Naive thymus-derived CD8-positive, alpha-beta T cell (primary cell): ENCODE results near the gene PPP4R3C. TPM values are rescaled to one million over a fixed set of nuclear protein-coding genes. Genes with fewer than 3 reads are reported as not detected.
"Not testable (repeated sequence)": the region's sequence is repeated elsewhere in the genome, so short reads cannot be mapped to it uniquely, and the experiment has no call there.

Source experiments
- ATAC-seq, 2 donors: fragments of 150-1000 bp; cut with Tn5 transposase in 1 of 2; sonication (Bioruptor Pico), chemical (Tn5 transposase) in 1 of 2; 1 replicate in 1 of 2; 2 replicates in 1 of 2; pipeline ENCODE4 v1.10.0; 2021; ENCODE audit warnings: mild to moderate bottlenecking in 2 of 2, moderate library complexity in 2 of 2
- POLR2A ChIA-PET: fragments of 350-600 bp; sonication (Branson Sonifier 250); formaldehyde crosslinking; loops from one replicate; lab custom pipeline; 2021; ENCODE audit warnings: antibody characterized with exemption; lab: Charles Lee
- DNase-seq, 10 donors: peaks; one replicate each; pipeline versions ENCODE4 v3.0.0 to v3.0.0-alpha.2; 2020 to 2022
- H3K27ac Mint-ChIP-seq, 10 donors: one replicate each; pipeline ENCODE4 v1.8.0; 2020 to 2022; ENCODE audit warnings: mild to moderate bottlenecking in 10 of 10, mixed read lengths in 10 of 10, moderate library complexity in 4 of 10, inconsistent platforms in 1 of 10
- H3K27me3 Mint-ChIP-seq, 5 donors: one replicate each; pipeline ENCODE4 v1.8.0; 2021 to 2022; ENCODE audit warnings: mixed read lengths in 5 of 5
- H3K36me3 Mint-ChIP-seq, 3 donors: one replicate each; pipeline ENCODE4 v1.8.0; 2020 to 2022; ENCODE audit warnings: mixed read lengths in 3 of 3, mild to moderate bottlenecking in 2 of 3, inconsistent platforms in 1 of 3
- H3K4me1 Mint-ChIP-seq, 4 donors: one replicate each; pipeline ENCODE4 v1.8.0; 2021 to 2022; ENCODE audit warnings: mixed read lengths in 4 of 4
- H3K4me3 Mint-ChIP-seq, 10 donors: one replicate each; pipeline ENCODE4 v1.8.0; 2020 to 2022; ENCODE audit warnings: mild to moderate bottlenecking in 10 of 10, mixed read lengths in 10 of 10, moderate library complexity in 6 of 10, inconsistent platforms in 1 of 10
- H3K9me3 Mint-ChIP-seq, 9 donors: one replicate each; pipeline ENCODE4 v1.8.0; 2020 to 2022; ENCODE audit warnings: mixed read lengths in 9 of 9, mild to moderate bottlenecking in 3 of 9, inconsistent platforms in 1 of 9, moderate library complexity in 1 of 9
- polyA plus RNA-seq, 3 donors: library from polyadenylated mRNA; unstranded; fragments of 300-500 nt; fragmentation: Illumina TruSeq; gene quantifications; one replicate each; pipeline ENCODE4 v1.2.3, GENCODE V29; 2021
- total RNA-seq, 8 experiments: library from RNA in 2 of 8; stranded (reverse) in 2 of 8; gene quantifications; one replicate each; pipeline ENCODE4 v1.2.3 and lab custom pipeline; 2021 to 2026

PPP4R3C gene
- total RNA-seq (not detected), polyA plus RNA-seq (not detected), total RNA-seq (lab: John Stamatoyannopoulos, UW) (0 reads per million in 6 experiments)

DNA sequence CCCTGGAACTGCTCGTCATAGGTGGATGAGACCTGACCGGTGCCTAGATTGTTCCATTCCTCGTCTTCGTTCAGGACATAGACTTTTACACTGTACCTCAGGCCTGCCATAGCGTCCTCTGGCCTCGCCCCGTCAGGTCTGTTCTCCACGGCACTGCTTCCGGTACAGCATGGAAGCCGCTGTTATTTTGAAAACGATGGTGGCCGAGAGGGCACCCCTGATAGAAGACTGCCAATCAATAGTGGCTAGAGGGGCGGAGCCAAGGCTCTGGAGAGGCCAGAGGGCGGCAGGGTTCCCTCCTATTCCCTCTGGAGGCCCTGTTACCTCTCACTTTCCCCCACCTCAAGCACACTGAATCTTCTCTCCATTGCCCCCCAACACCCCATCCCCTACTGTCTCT lies at the start of gene PPP4R3C:
Gene PPP4R3C, minus strand, starts transcription at position 155 of the 400 bp plus-strand sequence. Its CDS starts 45 bp downstream, at position 110.
- Mint-ChIP-seq H3K4me1 (no peaks in the 10 kb centered on the region), H3K27ac (no peak within 1 kb of the TSS), H3K4me3 (no peak within 1 kb of the TSS), H3K36me3 (peaks cover 0 to 7% (median 0%) of the 10 kb centered on the region in 3 donors), H3K9me3 (peaks cover 0 to 16% (median 7%) of the 10 kb centered on the region in 9 donors), H3K27me3 (no peaks in the 10 kb centered on the region)
- ATAC-seq, result no peak
- no peak for DNase-seq
- POLR2A ChIA-PET, result no interaction called here

DNA sequence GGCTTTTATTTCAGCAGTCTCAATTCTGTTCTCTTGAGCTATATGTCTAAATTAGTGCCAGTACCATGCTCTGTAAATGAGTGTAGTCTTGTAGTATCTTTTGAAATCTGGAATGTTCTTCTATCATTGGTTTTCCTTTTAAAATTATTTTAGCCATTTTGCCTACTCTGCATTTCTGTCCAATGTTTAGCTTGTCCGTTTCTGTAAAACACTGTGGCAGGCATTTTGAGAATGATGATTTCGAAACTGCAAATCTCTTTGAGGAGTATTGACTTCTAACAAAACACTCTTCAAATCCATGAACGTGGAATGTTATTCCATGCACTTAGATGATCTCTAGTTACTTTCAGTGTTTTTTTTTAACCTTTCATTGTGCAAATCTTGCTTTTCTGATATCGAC lies 28.3 kb upstream of the PPP4R3C start:
- no peak for DNase-seq
- ATAC-seq, result no peak
- H3K9me3 Mint-ChIP-seq, result peaks cover 0 to 28% (median 2%) of the 10 kb centered on the region in 9 donors
- no peak overlapping the region for H3K27ac Mint-ChIP-seq
- H3K36me3 Mint-ChIP-seq, result no peaks in the 10 kb centered on the region
- H3K27me3 Mint-ChIP-seq, result no peaks in the 10 kb centered on the region
- H3K4me1 Mint-ChIP-seq, result no peaks in the 10 kb centered on the region
- POLR2A ChIA-PET, result no interaction called here
- H3K4me3 Mint-ChIP-seq, result no peak overlapping the region

DNA sequence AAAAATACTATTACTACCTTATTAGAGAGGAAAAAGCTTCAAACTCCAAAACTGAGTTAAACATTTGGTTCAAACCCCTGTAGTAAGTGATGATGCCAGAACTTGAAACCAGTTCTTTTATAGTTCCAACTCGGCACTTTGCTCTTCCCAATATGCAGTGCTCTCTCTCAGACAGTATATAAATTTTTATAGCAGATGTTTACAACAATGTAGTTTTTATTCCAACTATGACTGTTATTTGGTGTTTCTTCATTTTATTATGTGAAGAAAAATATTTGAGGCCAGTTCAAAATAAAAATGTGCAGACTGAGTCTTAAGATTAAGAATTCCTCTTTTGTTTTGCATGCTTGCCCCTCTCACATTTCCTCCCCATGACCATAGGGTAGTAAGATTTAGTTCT lies 2.9 kb upstream of the PPP4R3C start:
- DNase-seq, result no peak
- ATAC-seq, result no peak
- POLR2A ChIA-PET, result no interaction called here
- Mint-ChIP-seq H3K27ac (no peak overlapping the region), H3K36me3 (peaks cover 0 to 3% (median 0%) of the 10 kb centered on the region in 3 donors), H3K9me3 (peaks cover 0 to 7% (median 4%) of the 10 kb centered on the region in 9 donors), H3K4me1 (no peaks in the 10 kb centered on the region), H3K4me3 (no peak overlapping the region), H3K27me3 (no peaks in the 10 kb centered on the region)

DNA sequence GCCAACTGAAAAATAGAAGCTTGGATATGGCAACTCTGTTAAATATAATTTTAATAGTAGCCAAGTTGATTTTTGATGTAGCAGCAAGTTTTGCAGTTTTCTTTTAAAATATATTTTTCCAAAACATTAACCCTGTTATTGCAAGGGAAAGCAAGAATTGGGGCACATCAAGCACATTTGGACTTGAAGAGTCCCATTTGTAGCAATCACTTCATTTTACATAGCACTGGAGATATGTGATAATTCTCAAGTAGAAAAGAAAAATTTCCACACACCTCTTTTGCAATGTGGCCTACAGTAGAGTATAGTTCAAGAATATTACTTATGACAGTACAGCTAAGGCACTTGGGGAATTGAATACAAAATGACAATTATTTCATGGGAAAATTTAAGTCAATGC lies 1.9 kb upstream of the PPP4R3C start:
- H3K27me3 Mint-ChIP-seq, result no peaks in the 10 kb centered on the region
- peaks cover 0 to 7% (median 0%) of the 10 kb centered on the region in 3 donors for H3K36me3 Mint-ChIP-seq
- H3K4me3 Mint-ChIP-seq, result no peak overlapping the region
- DNase-seq, result no peak
- no peaks in the 10 kb centered on the region for H3K4me1 Mint-ChIP-seq
- H3K27ac Mint-ChIP-seq, result no peak overlapping the region
- POLR2A ChIA-PET, result no interaction called here
- H3K9me3 Mint-ChIP-seq, result peaks cover 0 to 13% (median 7%) of the 10 kb centered on the region in 9 donors
- no peak for ATAC-seq

DNA sequence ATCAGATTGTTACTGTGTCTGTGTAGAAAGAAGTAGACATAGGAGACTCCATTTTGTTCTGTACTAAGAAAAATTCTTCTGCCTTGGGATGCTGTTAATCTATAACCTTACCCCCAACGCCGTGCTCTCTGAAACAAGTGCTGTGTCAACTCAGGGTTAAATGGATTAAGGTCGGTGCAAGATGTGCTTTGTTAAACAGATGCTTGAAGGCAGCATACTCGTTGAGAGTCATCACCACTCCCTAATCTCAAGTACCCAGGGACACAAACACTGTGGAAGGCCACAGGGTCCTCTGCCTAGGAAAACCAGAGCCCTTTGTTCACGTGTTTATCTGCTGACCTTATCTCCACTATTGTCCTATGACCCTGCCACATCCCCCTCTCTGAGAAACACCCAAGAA lies 4.0 kb downstream of the PPP4R3C start:
- DNase-seq, H3K4me1 Mint-ChIP-seq, ATAC-seq, H3K27me3 Mint-ChIP-seq, H3K27ac Mint-ChIP-seq, H3K4me3 Mint-ChIP-seq, H3K36me3 Mint-ChIP-seq, POLR2A ChIA-PET: not testable (repeated sequence)
- peaks cover 0 to 18% (median 0%) of the 10 kb centered on the region in 9 donors for H3K9me3 Mint-ChIP-seq

DNA sequence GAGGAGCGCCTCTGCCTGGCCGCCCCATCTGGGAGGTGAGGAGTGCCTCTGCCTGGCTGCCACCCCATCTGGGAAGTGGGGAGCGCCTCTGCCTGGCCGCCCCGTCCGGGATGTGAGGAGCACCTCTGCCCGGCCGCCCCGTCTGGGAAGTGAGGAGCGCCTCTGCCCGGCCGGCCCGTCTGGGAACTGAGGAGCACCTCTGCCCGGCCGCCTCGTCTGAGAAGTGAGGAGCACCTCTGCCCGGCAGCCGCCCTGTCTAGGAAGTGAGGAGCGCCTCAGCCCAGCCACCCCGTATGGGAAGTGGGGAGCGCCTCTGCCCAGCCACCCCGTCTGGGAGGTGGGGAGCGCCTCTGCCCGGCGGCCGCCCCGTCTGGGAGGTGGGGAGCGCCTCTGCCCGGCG lies 4.6 kb downstream of the PPP4R3C start:
- H3K27me3 Mint-ChIP-seq, H3K4me3 Mint-ChIP-seq, H3K27ac Mint-ChIP-seq, POLR2A ChIA-PET, ATAC-seq, H3K36me3 Mint-ChIP-seq, H3K4me1 Mint-ChIP-seq, DNase-seq: not testable (repeated sequence)
- H3K9me3 Mint-ChIP-seq, result peaks cover 0 to 23% (median 0%) of the 10 kb centered on the region in 9 donors

DNA sequence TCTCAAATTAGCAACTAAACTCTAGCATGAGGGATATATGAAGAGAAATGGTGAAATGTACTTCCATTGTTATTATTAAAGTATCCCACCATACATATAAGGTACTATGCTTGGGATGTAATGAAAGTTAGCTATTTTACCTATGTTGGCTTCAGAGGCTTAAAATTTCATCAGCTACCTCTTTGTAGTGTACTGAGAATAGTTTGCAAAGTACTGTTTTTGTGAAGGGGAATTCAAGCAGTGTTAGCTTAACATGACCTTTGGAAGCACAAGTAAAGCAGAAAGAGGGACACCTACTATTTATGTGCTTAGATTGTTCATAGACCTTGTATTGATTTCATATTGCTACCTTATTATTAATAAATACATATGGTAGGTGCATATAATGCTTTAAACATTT lies 11.8 kb downstream of the PPP4R3C start:
- Mint-ChIP-seq H3K27ac (no peak overlapping the region), H3K27me3 (no peaks in the 10 kb centered on the region), H3K36me3 (no peaks in the 10 kb centered on the region), H3K4me1 (no peaks in the 10 kb centered on the region), H3K9me3 (peaks cover 0 to 14% (median 3%) of the 10 kb centered on the region in 9 donors), H3K4me3 (no peak overlapping the region)
- no peak for ATAC-seq
- no peak for DNase-seq
- POLR2A ChIA-PET, result no interaction called here

DNA sequence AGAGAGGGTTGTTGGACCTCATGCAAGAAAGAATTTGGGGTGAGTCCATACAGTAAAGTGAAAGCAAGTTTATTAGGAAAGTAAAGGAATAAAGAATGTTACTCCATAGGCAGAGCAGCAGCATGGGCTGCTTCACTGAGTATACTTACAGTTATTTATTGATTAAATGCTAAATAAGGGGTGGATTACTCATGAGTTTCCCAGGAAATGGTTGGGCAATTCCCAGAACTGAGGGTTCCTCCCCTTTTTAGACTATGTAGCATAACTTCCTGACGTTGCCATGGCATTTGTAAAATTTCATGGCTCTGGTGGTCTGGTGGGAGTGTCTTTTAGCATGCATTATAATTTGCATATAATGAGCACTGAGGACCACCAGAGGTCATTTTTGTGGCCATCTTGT lies 16.7 kb downstream of the PPP4R3C start:
- no peak overlapping the region for H3K27ac Mint-ChIP-seq
- POLR2A ChIA-PET, result no interaction called here
- no peaks in the 10 kb centered on the region for H3K36me3 Mint-ChIP-seq
- ATAC-seq (no peak), DNase-seq (no peak)
- no peaks in the 10 kb centered on the region for H3K27me3 Mint-ChIP-seq
- no peak overlapping the region for H3K4me3 Mint-ChIP-seq
- peaks cover 0 to 16% (median 0%) of the 10 kb centered on the region in 9 donors for H3K9me3 Mint-ChIP-seq
- H3K4me1 Mint-ChIP-seq, result no peaks in the 10 kb centered on the region

DNA sequence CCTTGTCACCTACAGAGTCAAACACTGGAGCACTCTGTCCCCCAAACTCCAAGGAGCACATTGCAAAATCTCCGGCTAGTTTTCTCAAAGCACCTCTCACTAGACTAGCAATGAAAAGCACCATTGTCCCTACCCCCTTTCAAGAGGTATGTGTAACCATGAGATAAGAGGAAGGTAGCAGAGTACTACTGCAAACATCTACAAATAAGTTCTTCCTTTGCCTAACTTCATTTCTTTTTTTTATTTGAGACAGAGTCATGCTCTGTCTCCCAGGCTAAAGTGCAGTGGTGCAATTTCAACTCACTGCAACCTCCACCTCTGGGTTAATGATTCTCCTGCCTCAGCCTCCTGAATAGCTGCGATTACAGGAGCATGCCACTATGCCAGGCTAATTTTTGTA lies 17.7 kb downstream of the PPP4R3C start:
- Mint-ChIP-seq H3K4me3 (no peak overlapping the region), H3K4me1 (no peaks in the 10 kb centered on the region), H3K27me3 (no peaks in the 10 kb centered on the region), H3K36me3 (no peaks in the 10 kb centered on the region), H3K9me3 (peaks cover 0 to 16% (median 0%) of the 10 kb centered on the region in 9 donors), H3K27ac (no peak overlapping the region)
- ATAC-seq, result no peak
- no peak for DNase-seq
- POLR2A ChIA-PET, result no interaction called here

DNA sequence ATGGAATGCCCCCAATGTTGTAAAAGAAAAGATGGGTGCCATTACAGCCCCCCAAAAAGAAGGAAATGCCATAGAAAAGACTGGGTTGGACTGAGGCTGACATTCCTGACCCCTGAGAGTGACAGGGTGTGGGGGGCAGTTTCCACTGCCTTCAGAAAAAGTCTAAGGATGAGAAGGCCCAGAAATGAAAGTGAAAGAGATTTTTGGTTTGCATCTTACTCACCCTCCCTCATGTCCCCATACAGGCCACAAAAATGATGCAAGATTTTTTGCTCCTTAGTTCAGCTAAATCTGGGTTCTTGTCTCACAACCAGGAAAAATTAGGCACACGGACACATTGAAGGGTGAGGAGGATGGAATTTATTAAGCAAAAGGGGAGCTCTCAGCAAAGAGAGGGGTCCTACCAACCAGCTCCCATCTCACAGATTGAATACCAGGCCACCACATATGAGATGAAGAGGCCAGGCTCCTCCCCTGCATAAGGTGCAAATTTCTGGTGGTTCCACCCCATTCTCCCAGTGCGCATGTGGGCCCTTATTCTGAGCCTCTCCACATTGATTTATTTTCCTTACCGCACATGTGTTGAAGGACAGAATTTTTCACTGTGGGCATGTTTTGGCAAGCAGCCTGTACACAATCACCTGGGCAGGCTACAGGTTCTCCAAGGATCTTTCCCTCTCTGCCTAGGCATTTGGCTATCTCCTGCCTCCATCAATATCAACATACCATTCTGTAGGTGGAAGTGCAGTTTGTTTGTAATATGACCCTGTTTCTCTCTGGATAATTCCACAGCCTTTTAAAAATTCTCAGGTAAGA lies 18.8 kb downstream of the PPP4R3C start:
- Mint-ChIP-seq H3K36me3 (no peaks in the 10 kb centered on the region), H3K4me3 (no peak overlapping the region), H3K27me3 (no peaks in the 10 kb centered on the region), H3K4me1 (no peaks in the 10 kb centered on the region), H3K9me3 (peaks cover 0 to 16% (median 0%) of the 10 kb centered on the region in 9 donors), H3K27ac (no peak overlapping the region)
- POLR2A ChIA-PET, result no interaction called here
- ATAC-seq (no peak), DNase-seq (no peak)

DNA sequence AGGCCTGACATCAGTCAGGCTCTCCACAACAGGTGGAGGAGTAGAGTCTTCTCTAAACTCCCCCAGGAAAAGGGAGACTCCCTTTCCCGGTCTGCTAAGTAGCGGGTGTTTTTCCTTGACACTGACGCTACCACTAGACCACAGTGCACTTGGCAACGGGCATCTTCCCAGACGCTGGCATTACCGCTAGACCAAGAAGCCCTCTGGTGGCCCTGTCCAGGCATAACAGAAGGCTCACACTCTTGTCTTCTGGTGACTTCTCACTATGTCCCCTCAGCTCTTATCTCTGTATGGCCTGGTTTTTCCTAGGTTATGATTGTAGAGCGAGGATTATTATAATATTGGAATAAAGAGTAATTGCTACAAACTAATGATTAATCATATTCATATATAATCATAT lies 20.7 kb downstream of the PPP4R3C start:
- POLR2A ChIA-PET, result not testable (repeated sequence)

DNA sequence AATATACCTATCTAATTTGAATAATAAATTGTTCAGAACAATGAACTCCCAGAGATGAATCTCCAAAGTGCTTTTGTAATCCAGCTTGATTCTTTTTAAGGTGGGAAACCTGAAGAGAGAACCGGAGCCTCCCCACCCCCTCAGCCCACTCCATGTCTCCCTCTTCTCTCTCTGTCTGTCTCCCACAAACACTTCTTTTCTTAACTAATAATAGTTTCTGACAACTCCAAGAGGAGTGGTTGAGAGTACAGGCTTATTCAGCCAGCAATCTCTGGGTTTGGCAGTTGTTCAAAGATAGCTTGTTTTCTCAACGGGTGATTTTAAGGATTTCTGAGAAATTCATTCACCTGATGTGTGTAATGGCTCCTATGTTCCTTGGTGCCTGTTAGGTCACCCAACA lies 23.4 kb downstream of the PPP4R3C start:
- POLR2A ChIA-PET, result no interaction called here
- no peaks in the 10 kb centered on the region for H3K36me3 Mint-ChIP-seq
- no peaks in the 10 kb centered on the region for H3K27me3 Mint-ChIP-seq
- DNase-seq (no peak), ATAC-seq (no peak)
- H3K9me3 Mint-ChIP-seq, result peaks cover 0 to 10% (median 2%) of the 10 kb centered on the region in 9 donors
- H3K27ac Mint-ChIP-seq, result no peak overlapping the region
- no peak overlapping the region for H3K4me3 Mint-ChIP-seq
- H3K4me1 Mint-ChIP-seq, result no peaks in the 10 kb centered on the region

More for the DNA sequence above, 20.7 kb downstream of the PPP4R3C start:
- H3K9me3 Mint-ChIP-seq, result peaks cover 0 to 12% (median 0%) of the 10 kb centered on the region in 9 donors
- DNase-seq, H3K36me3 Mint-ChIP-seq, ATAC-seq, H3K4me1 Mint-ChIP-seq, H3K27me3 Mint-ChIP-seq, H3K27ac Mint-ChIP-seq, H3K4me3 Mint-ChIP-seq: not testable (repeated sequence)

DNA sequence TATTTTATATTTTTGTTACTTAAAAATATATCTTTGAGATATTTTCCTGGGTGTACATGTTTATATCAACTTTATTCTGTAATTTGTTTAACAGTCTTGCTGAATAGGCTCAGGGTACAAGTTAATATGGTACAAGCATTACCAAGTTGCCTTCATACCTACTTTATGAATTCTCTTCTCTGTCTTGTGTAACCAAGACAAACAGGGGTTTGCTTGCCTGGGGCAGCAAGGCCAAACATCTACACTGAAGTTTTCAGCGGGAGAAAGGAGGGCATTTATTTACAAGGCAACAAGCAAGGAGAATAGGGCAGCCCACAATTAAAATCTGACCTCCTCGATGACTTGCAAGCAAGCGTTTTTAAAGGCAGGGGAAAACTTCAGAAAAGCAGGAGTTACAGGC lies 24.2 kb downstream of the PPP4R3C start:
- ATAC-seq, result no peak
- H3K27me3 Mint-ChIP-seq, result no peaks in the 10 kb centered on the region
- peaks cover 0 to 4% (median 2%) of the 10 kb centered on the region in 9 donors for H3K9me3 Mint-ChIP-seq
- POLR2A ChIA-PET, result no interaction called here
- DNase-seq, result no peak
- no peak overlapping the region for H3K4me3 Mint-ChIP-seq
- no peaks in the 10 kb centered on the region for H3K4me1 Mint-ChIP-seq
- no peak overlapping the region for H3K27ac Mint-ChIP-seq
- no peaks in the 10 kb centered on the region for H3K36me3 Mint-ChIP-seq
